Breast epithelium (tissue), 3 donors: Measurements from ENCODE around the gene MEF2D.

ENCODE experiments used
- POLR2AphosphoS5 ChIP-seq, 3 donors: sonication (generic); formaldehyde crosslinking; IDR thresholded peaks; one replicate each; pipeline ENCODE4 v1.6.1; 2017; ENCODE audit warnings: antibody characterized with exemption in 3 of 3
- TF ChIP-seq, protein P1 (sequence below), 3 donors: fragments of 450-650 bp; IDR thresholded peaks; one replicate each; pipeline ENCODE4 v1.5.1; 2016 to 2017; ENCODE audit warnings: antibody characterized with exemption in 3 of 3, mild to moderate bottlenecking in 3 of 3, moderate library complexity in 3 of 3

DNA sequence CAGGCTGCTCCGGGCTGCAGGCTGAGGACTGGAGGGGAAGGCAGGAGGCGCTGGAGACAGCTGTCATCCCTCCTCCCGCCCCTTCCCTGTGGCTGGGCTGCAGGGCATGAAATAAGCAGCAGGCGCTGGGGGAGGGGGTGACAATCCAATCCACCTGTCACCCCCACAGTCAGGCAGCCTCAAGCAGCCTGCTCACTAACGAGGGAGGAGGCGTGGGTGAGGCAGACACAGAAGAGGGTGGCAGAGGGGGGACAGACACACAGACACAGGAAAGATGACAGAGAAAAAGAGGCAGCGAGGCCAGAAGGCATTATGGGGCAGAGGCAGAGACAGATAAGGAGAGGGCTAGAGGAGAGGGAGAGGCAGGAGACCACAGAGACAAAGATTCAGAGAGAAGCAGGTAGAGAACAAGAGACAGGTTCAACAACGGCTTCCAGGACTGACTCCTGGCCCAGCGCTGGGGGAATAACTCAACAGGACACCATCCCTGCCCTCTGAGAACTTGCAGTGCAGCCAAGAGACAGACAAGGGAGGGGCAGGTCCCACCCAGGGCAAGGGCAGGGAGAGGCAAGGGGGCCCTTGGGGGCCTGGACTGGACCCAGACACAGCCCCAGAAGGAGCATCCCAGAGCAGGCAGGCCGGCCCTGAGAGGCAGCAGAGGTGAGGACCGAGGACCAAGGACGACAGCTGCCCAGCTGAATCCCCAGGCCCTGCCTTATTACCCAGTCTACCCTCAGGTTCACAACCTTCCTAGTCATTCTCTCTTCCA lies 11.2 kb downstream of the MEF2D start:
- TF ChIP-seq, protein P1, sequence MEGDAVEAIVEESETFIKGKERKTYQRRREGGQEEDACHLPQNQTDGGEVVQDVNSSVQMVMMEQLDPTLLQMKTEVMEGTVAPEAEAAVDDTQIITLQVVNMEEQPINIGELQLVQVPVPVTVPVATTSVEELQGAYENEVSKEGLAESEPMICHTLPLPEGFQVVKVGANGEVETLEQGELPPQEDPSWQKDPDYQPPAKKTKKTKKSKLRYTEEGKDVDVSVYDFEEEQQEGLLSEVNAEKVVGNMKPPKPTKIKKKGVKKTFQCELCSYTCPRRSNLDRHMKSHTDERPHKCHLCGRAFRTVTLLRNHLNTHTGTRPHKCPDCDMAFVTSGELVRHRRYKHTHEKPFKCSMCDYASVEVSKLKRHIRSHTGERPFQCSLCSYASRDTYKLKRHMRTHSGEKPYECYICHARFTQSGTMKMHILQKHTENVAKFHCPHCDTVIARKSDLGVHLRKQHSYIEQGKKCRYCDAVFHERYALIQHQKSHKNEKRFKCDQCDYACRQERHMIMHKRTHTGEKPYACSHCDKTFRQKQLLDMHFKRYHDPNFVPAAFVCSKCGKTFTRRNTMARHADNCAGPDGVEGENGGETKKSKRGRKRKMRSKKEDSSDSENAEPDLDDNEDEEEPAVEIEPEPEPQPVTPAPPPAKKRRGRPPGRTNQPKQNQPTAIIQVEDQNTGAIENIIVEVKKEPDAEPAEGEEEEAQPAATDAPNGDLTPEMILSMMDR (IDR thresholded peaks at IDR 0.05): no peak
- TF ChIP-seq POLR2AphosphoS5 (IDR thresholded peaks at IDR 0.05): no peak
